Peyer's patch (tissue), 4 donors: Measurements from ENCODE around the gene ZNF618. TPM values are rescaled to one million over a fixed set of nuclear protein-coding genes. Genes with fewer than 3 reads are reported as not detected.

Experiments used
- DNase-seq, 3 donors: peaks; one replicate each; pipeline ENCODE4 v3.0.0-alpha.2; 2017 to 2019
- H3K27ac ChIP-seq, 4 donors: fragments of 200-600 bp; sonication (generic); one replicate each; pipeline ENCODE4 v1.5.1; 2016 to 2019
- H3K27me3 ChIP-seq, 2 donors: fragments of 200-600 bp; sonication (generic); one replicate each; pipeline ENCODE4 v1.5.1; 2019
- H3K36me3 ChIP-seq, 3 donors: fragments of 200-600 bp; sonication (generic); one replicate each; pipeline ENCODE4 v1.5.1; 2016 to 2019
- H3K4me1 ChIP-seq, 4 donors: fragments of 200-600 bp; sonication (generic); one replicate each; pipeline ENCODE4 v1.5.1; 2016 to 2019
- H3K4me3 ChIP-seq, 4 donors: fragments of 200-600 bp; sonication (generic); 1 replicate in 3 of 4; 2 replicates in 1 of 4; pipeline ENCODE4 v1.5.1; 2016 to 2019; ENCODE audit warnings: mild to moderate bottlenecking in 1 of 4
- H3K9me3 ChIP-seq, 4 donors: fragments of 200-600 bp; sonication (generic); one replicate each; pipeline ENCODE4 v1.5.1; 2016 to 2019; ENCODE audit warnings: mild to moderate bottlenecking in 1 of 4
- POLR2A ChIP-seq, 2 donors: fragments of 450-650 bp; IDR thresholded peaks; one replicate each; pipeline ENCODE4 v1.5.1; 2017; ENCODE audit warnings: antibody characterized with exemption in 2 of 2, mild to moderate bottlenecking in 2 of 2, moderate library complexity in 2 of 2
- total RNA-seq, 4 donors: library from RNA; depleted of rRNA; stranded (reverse); fragments of >200 nt; gene quantifications; one replicate each; pipeline ENCODE4 v1.1.0, GENCODE V29; 2016
- TF ChIP-seq, protein P1 (sequence below), 6 experiments: fragments of 450-650 bp in 4 of 6; fragments of 200-600 bp in 2 of 6; sonication (generic) in 1 of 6; IDR thresholded peaks; one replicate each; pipeline ENCODE4 v1.5.1; 2017 to 2019; ENCODE audit warnings: antibody characterized with exemption in 6 of 6, mild to moderate bottlenecking in 3 of 6, moderate library complexity in 1 of 6

The ZNF618 gene
- total RNA-seq, 4 donors from 2014 or later = 2.8 to 26.4 (median 4.1) TPM

DNA sequence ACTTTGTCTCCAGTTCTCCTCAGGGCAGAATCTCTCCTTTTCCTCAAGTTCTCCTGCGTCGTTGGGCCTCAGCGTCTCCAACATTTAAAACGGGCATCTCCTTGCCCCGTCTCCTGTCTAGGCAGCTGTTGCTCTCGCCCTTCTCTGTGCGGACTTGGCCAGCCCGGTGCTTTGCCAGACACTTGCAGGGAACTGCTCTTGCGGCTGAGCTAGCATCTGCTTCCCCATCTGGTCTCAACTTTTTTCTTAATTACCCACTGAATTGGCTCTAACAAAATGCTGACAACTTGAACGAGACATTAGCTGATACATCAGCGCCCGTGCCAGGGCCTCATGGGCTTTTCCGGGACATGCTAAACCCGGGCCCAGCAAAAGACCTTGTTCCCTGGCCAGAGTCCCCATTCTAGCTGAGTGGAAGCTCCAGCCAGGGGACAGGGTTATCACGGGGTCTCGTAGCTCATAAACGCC lies 25.1 kb downstream of the ZNF618 start:
- Histone ChIP-seq H3K4me1 (no peaks in the 10 kb centered on the region), H3K27me3 (no peaks in the 10 kb centered on the region), H3K4me3 (no peak overlapping the region), H3K9me3 (no peaks in the 10 kb centered on the region), H3K27ac (no peak overlapping the region), H3K36me3 (no peaks in the 10 kb centered on the region)
- TF ChIP-seq, protein P1, sequence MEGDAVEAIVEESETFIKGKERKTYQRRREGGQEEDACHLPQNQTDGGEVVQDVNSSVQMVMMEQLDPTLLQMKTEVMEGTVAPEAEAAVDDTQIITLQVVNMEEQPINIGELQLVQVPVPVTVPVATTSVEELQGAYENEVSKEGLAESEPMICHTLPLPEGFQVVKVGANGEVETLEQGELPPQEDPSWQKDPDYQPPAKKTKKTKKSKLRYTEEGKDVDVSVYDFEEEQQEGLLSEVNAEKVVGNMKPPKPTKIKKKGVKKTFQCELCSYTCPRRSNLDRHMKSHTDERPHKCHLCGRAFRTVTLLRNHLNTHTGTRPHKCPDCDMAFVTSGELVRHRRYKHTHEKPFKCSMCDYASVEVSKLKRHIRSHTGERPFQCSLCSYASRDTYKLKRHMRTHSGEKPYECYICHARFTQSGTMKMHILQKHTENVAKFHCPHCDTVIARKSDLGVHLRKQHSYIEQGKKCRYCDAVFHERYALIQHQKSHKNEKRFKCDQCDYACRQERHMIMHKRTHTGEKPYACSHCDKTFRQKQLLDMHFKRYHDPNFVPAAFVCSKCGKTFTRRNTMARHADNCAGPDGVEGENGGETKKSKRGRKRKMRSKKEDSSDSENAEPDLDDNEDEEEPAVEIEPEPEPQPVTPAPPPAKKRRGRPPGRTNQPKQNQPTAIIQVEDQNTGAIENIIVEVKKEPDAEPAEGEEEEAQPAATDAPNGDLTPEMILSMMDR (IDR thresholded peaks at IDR 0.05) = no peak
- TF ChIP-seq POLR2A (IDR thresholded peaks at IDR 0.05) = no peak
- no peak for DNase-seq

GRCh38 chr9:113903514-113904077 lies 27.5 kb downstream of the ZNF618 start:
- Histone ChIP-seq H3K9me3 (no peaks in the 10 kb centered on the region), H3K36me3 (no peaks in the 10 kb centered on the region)
- no peak for TF ChIP-seq POLR2A (IDR thresholded peaks at IDR 0.05)
- TF ChIP-seq, protein P1 (IDR thresholded peaks at IDR 0.05) = no peak

GRCh38 chr9:113906411-113907110 lies 30.5 kb downstream of the ZNF618 start:
- Histone ChIP-seq H3K27ac (no peak overlapping the region), H3K4me3 (no peak overlapping the region)
- TF ChIP-seq, protein P1 (IDR thresholded peaks at IDR 0.05) = no peak
- no peak for TF ChIP-seq POLR2A (IDR thresholded peaks at IDR 0.05)

More at GRCh38 chr9:113903514-113904077, 27.5 kb downstream of the ZNF618 start:
- H3K4me1 ChIP-seq = no peaks in the 10 kb centered on the region
- H3K27me3 ChIP-seq = no peaks in the 10 kb centered on the region
- no peak overlapping the region for H3K27ac ChIP-seq
- DNase-seq = no peak
- no peak overlapping the region for H3K4me3 ChIP-seq

DNA sequence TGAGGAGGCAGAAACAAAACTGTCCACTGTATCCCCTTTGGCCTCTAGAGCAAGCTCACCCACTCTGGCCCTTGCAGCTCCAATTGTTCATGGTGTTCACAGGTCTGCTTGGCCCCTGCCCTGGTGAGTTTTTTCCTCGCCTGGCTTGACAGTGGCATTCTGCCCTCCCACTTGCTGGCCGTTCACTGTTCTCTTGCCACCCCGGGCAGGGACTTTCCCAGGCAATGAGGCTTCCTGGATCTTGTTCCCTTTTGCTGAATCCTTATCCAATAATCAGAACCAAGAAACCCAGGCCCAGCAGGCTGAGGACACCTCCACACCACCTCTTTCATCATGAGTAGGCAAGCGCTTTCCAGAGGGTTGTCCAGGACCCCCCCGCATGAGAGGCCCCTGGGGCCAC lies 31.2 kb downstream of the ZNF618 start:
- Histone ChIP-seq H3K36me3 (no peaks in the 10 kb centered on the region), H3K9me3 (no peaks in the 10 kb centered on the region), H3K4me1 (no peaks in the 10 kb centered on the region), H3K4me3 (no peak overlapping the region), H3K27ac (no peak overlapping the region), H3K27me3 (no peaks in the 10 kb centered on the region)
- no peak for TF ChIP-seq POLR2A (IDR thresholded peaks at IDR 0.05)
- TF ChIP-seq, protein P1 (IDR thresholded peaks at IDR 0.05) = no peak
- DNase-seq = no peak

More at GRCh38 chr9:113906411-113907110, 30.5 kb downstream of the ZNF618 start:
- no peak for DNase-seq
- Histone ChIP-seq H3K27me3 (no peaks in the 10 kb centered on the region), H3K9me3 (no peaks in the 10 kb centered on the region), H3K36me3 (no peaks in the 10 kb centered on the region), H3K4me1 (no peaks in the 10 kb centered on the region)

DNA sequence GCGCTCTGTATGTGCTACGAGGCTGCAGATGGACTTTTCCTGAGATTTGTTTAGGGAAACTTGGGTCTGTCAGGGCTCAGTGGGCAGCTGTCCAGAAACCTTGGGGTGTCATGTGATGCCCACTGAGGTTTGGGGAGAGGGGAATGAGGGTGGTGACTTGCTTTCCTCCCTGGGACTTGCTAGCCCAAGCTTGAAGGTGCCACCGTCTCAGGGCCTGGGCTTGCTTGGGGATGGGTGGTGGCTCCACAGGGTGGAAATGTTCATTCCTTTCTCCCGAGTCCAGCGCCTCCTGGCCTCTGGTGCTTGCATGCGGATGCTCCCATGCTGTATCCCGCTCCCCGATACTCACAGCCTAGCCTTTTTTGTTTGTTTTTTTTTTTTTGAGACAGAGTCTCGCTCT lies 33.3 kb downstream of the ZNF618 start:
- no peaks in the 10 kb centered on the region for H3K36me3 ChIP-seq
- H3K27ac ChIP-seq = no peak overlapping the region
- no peaks in the 10 kb centered on the region for H3K9me3 ChIP-seq
- TF ChIP-seq POLR2A (IDR thresholded peaks at IDR 0.05) = no peak
- TF ChIP-seq, protein P1 (IDR thresholded peaks at IDR 0.05) = no peak
- no peak overlapping the region for H3K4me3 ChIP-seq
- no peak for DNase-seq
- H3K4me1 ChIP-seq = peaks cover 0 to 7% (median 0%) of the 10 kb centered on the region in 4 donors
- H3K27me3 ChIP-seq = no peaks in the 10 kb centered on the region
